NK-92 (cell line): ENCODE data around the gene HSF2BP.
"Not testable (repeated sequence)": the region's sequence is repeated elsewhere in the genome, so short reads cannot be mapped to it uniquely, and the experiment has no call there.

Source experiments
- DNase-seq: peaks from one replicate; lab custom pipeline; 2025; ENCODE audit not compliant: unreplicated experiment; lab: John Stamatoyannopoulos, UW

The HSF2BP gene

DNA sequence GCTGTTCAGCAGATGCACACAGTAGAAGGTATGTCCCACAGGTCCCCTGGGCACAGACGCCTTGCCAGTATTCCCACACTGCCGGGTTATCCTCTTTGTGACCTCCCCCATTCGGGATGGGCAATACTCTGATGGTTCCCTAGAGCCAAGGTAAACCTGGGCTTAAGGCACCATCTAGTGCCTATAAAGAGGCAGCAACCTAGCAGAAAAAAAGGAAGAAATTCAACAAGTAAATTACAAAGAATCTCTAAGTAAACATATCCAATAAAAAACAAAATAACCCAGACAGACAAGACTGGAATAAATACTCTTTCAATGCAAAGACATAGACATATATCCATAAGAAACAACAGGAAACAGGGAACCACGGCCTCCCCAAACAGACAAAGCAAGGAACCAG is 39.4 kb downstream of the HSF2BP start:
- no peak for DNase-seq

- no peak for DNase-seq
Observed at GRCh38 chr21:43619344-43619743, 39.9 kb downstream of the HSF2BP start.

DNA sequence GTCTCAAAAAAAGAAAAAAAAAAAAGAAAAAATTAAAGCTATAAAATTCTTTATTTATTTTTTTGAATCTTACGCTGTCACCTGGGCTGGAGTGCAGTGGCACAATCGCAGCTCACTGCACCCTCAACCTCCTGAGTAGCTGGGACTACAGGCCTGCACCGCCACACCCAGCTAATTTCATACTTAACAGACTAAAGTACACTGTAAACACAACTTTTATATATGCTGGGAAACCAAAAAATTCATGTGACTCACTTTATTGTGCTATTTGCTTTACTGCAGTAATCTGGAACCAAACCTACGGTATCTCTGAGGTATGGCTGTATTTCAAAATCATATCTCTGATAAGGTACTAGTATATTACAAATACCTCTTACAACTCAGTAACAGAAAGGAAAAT is 40.3 kb downstream of the HSF2BP start:
- DNase-seq, result no peak

DNA sequence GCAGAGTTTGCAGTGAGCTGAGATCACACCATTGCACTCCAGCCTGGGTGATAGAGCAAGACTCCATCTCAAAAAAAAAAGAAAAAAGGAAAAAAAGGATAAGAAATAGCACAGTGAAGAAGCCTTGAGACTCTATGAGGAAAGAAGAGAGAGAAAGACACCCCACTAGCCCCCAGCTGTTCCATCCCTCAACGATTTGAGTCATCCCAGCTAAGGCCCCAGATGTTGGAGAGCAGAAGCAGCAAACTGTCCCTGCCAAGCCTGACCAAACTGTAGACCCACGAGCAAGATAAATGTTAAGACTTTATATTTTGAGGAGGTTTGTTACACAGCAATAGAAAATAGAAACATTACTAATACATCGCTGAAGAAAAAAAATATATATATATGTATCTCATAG is 42.4 kb downstream of the HSF2BP start:
- DNase-seq, result not testable (repeated sequence)

DNA sequence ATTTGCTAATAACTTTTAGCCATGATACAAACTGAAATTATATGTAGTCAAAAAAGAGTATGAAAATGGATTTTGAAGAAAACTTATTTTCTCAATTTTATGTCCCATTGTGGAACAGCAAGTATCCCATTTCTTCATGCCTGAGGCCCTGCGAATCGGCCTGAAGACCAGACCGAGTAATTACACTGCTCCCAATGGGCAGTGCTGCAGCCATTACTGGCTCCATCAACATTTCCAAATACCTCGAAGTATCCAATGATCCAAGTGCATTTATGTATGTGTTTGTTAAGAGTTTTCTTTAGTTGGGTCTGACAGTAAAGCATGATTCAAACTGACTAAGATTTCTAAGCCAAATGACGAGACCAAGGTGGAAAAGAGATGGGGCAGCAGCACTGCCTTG is 44.4 kb downstream of the HSF2BP start:
- DNase-seq, result no peak

DNA sequence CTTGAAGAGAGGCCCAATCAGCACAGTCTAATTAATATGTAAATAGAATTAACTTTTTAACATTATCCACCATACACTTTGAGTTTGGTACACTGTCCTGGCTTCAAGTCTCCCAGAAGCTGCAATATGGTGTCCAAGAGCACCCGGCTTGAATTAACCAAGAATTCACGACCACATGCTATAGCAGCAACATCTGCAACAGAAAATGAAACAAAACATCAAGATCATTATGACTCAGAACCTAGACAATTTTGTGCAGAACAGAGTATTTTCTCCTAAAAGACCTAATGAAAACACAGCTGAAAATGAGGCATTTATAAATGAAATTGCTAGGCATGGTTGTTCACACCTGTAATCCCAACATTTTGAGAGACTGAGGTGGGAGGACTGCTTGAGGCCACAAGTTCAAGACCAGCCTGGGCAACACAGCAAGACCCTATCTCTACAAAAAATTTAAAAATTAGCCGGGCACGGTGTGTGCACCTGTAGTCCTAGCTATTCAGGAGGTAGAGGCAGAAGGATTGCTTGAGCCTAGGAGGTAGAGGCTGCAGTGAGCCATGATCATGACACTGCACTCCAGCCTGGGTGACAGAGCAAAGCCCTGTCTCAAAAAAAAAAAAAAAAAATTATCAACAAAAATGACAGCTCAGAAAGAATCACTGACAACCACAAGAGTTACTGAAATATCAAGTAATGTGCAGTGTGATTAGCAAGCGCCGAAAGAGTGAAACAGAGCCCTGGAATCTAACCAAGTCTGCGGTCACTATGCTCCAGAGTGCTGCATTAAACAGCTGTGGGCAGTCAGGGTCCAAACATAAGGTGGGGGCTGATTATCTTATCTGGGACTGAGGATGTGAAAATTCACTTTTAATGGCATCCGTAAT is 45.3 kb downstream of the HSF2BP start:
- no peak for DNase-seq

GRCh38 chr21:43611598-43612369 is 47.5 kb downstream of the HSF2BP start:
- DNase-seq, result no peak

DNA sequence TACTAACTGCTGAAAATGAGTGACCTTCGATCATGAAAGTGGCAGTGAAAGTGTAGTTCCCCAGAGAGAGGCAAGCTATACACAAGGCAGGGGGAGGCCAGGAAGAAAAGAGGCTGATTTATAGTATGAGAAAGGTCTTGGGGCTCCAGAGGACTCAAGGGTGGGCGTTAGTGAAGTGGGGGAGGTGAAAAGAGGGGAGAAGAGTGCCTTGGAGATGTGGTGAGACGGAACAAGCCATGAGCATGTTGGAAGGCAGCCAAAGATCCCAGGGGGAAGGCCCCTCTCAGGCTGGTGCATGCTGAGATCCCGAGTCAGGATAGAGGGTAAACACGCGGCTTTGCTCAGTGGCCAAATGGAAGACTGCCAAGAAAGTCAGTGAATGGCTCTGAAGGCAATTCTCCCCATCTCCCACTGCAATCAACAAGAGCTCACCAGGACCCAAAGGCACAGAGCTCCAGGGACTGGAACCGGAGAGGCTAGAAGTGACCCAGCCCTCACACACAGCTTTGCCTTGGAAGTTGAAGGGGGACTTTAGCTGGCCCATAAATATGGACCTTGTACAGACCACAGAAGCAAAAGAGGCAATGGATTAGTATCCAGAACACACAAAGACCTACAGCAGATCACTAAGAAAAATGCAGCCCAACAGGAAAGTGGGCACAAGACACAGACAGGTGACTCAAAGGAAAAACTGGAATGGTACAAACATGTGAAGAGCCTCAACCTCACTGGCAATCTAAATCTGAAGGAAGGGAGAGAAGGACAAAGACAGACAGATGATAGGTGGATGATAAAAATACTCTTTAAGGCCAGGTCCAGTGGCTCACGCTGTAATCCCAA is 49.6 kb downstream of the HSF2BP start:
- no peak for DNase-seq

- DNase-seq, result no peak
Observed at GRCh38 chr21:43608664-43609063, 50.6 kb downstream of the HSF2BP start.

DNA sequence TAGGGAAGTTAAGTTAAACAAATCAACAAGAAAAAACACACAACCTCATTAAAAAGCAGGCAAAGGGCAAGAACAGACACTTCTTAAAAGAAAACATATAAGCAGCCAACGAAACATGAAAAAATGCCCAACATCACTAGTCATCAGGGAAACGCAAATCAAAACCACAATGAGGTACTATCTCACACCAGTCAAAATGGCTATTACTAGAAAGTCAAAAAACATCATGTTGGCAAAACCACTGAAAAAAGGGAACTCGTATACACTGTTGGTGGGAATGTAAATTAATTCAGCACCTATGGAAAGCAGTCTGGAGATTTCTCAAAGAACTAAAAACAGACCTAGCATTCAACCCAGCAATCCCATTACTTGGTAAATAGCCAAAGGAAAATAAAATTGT is 51.1 kb downstream of the HSF2BP start:
- DNase-seq, result no peak

GRCh38 chr21:43605320-43606215 is 53.7 kb downstream of the HSF2BP start:
- DNase-seq, result no peak

GRCh38 chr21:43604505-43605204 is 54.6 kb downstream of the HSF2BP start:
- DNase-seq, result no peak

DNA sequence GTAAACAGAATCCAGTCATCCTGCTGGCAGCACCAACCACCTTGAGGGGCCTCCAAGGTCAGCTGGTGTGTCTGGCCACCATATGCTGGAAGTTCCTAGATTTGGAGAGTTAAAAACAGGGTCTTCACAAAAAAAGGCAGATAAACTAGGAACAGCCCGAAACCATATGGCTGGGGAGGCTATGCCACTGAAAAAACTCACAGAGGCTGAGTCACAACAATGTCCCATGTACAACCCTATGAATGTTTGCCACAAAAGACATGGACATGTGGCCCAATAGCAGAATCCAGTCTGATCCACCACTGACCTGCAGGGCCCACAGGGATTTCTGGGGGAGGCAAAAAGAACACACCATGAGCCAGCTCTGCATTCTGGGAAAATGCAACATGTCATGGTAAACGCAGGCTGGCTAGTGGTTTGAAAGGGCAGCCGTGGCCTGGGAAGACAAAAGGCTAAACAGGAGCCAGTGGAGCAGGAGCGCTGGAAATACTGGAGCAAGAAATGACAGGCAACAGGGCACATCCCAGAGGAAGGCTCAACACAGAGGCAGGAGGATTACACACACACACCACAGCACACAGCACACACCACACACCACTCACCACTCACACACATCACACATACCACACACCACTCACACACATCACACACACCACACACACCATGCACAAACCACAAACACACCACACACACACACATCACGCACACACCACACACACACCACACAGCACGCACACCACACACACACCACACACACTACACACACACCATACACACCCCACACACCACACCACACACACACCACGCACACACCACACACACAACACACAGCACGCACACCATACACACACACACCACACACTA is 55.4 kb downstream of the HSF2BP start:
- no peak for DNase-seq

DNA sequence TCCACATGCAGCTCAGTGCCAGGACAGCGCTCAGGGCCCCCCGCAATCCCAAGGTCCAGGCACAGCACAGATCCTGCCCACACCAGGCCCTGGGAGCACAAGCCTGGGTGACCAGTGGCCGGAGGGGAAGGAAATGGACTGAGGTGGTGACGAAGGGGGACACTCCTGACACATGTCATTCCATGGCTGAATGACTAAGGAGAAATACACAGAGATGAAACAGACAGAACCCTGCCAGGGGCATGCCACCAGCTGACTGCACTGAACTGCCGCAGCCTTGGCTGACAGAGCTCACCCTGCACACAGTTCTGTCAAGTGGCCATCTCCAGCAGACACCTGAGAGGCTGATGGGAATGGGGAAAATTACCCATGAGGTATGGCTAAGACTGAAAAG is 56.1 kb downstream of the HSF2BP start:
- DNase-seq, result no peak

GRCh38 chr21:43602266-43603232 is 56.7 kb downstream of the HSF2BP start:
- no peak for DNase-seq

GRCh38 chr21:43600642-43601402 is 58.5 kb downstream of the HSF2BP start:
- DNase-seq, result no peak

- DNase-seq, result no peak
Observed at GRCh38 chr21:43599728-43600127, 59.6 kb downstream of the HSF2BP start.
